HG02588 (cell line): Measurements from ENCODE around the gene GSAP.
"Not testable (repeated sequence)": the region's sequence is repeated elsewhere in the genome, so short reads cannot be mapped to it uniquely, and the experiment has no call there.

Experiments
- ATAC-seq: cut with Tn5 transposase; IDR thresholded peaks from one replicate; pipeline ENCODE4 v1.9.1; 2021; ENCODE audit warnings: mild to moderate bottlenecking, moderate library complexity; ENCODE audit not compliant: unreplicated experiment

The GSAP gene

GRCh38 chr7:77289387-77289786, 126.8 kb downstream of the GSAP start:
- no peak for ATAC-seq

DNA sequence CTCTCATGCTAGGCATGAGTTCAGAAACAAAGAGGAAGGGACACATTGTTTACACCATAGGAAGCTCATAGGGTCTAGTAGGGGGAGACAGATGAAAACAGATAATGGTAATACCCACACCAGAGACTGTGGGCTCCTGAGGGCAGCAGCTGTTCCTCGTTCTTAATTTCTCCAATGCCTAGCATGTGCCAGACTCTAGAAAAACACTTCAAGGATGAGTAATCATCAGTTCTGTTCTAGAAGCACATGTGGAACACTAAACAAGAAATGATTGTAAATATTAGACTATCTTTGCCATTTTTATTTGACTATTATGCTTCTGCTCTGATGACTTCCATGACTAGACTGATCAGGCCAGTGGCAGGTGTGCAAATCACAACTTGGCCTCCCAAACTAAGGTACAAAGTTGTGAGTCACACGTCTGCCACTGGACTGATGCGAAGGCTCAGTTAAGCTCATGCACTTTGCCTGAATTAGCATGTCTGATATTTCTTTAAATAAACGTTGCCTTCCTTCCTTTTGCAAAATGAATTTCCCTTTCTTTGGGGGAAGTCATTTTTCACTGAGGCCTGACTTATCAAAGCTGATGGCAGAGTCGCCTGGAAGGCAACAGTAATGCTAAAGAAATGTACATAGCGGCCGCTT, 127.4 kb downstream of the GSAP start:
- no peak for ATAC-seq

DNA sequence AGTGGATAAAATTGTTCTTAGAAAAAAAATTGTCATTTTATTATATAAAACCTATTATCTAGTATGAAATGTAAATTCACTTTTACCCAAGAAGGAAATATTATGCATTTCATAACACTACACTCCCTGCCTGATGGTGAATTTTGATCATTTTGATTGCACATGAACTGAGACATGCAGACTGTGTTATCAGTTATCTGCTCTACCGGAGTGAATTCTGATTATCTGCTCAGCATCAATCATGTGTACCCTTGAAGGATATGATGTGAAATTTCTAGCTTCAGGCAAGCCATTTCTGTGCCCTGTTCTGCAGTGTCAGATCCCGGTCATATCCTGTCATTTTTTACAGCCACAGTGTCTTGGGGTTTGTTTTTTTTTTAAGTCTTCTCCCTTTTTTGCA, 131.5 kb downstream of the GSAP start:
- no peak for ATAC-seq

DNA sequence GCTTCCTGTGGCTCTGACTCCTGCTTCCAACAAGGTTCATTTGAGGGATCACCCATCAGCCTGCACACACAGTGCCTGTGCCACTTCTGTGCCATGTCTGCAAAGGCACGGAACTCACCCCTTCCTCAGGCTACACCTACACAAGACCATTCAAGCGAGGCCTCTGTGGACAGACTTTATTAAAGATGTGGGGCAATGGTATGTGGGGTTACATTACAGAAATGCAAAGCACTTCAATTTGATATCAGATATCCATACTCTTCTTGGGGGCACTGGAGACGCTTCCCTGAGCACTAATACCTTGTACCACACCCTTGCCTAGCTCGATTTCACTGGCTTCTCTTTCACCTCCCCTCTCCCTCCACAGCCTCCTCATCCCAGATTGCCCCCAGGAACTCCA, 132.1 kb downstream of the GSAP start:
- no peak for ATAC-seq

DNA sequence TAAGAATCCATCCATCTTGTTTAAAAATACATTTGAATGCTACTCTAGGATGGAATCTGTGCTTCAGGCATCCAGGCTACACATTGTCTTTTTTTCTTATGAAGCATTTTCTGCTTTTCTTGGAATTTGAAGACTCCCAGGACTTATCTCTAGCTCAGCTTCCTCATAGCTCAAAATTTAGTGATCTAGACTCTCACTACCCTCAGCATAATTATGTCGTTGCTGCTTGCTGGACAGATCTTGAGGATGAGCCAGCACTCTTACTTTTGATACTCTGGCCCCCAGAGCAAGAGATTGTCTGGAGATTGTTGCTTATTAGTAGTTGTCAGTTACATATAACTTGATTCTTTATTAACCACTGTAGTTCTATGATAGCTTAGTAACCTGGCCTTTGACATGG, 133.3 kb downstream of the GSAP start:
- ATAC-seq, result no peak

DNA sequence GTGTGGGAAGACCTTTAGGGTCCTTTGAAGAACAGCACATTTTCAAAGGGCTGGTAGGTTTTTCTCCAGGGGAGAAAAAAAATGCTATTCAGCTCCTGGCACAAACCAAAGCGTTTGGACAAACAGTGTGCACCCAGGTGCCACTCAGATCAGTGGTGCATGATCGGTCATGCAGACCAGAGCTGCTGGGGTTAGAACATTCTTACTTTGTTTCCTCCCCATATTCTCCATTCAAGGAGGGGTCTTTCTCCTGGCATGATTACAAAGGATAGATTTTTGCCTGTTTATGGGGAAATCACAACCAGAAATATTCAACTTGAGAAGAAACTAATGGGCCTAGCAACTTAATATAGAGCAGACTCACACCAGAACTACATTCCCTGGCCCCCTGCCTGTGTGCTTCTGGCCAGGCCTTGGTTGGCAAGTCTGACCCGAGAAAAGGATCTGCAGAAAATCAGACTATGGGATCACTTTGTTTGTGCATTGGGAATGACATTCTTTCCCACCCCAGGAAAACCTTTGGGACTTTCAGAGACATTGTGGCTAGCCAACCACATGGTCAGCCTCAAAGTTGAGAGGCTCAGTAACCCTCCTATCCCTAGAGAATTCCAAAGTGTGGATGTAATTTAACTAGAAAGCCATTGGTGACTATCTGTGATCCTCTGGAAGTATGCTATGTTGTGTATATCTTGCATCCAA, 134.2 kb downstream of the GSAP start:
- ATAC-seq, result no peak

DNA sequence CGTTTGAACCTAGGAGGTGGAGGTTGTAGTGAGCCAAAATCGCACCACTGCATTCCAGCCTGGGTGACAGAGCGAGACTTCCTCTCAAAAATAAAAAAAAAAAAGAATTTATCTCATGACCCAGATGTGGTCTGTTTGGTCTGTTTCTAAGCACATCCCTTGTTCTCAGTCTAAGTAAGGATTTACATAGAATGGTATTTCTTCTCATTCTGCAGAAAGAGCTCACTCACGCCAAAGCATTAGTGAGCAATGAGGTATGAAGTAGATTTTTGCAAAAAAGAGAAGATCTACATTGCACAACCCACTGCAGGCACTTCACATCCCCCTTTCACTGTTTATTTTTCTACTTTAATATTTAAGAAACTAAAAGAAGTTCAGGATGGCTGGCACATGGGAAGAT, 140.0 kb downstream of the GSAP start:
- no peak for ATAC-seq

DNA sequence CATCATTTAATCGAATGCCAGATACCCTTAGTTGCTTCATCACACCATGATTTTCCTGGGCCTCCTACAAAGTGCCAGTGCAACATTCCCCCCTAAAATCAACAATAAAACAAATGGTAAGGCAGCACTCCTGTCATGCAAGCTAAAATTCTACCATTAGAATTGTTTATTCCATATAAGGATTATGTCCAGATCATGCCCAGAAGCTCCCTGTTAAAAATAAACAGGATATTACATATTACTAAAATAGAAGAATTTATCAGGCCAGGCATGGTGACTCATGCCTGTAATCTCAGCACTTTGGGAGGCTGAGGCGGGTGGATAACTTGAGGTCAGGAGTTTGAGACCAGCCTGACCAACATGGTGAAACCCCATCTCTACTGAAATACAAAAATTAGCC, 140.5 kb downstream of the GSAP start:
- not testable (repeated sequence) for ATAC-seq

- ATAC-seq, result no peak
Measured at GRCh38 chr7:77271766-77272165, 144.4 kb downstream of the GSAP start.

DNA sequence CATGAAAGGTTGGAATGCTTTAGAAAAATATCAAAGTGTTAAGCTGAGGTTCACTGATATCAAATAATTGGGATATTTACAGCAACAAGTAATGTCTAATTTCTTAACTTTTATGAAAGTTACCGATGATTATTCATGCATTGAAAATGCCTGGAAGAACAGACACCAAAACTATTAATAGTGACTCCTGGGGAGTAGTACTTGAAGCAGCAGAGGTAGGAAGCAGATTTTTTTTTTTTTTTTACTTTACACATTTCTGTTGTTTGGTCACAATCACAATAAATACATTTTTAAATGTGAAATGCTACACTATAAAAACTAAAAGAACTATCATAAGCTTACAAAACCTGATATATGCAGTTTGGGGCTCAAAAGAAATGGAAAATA, 146.1 kb downstream of the GSAP start:
- no peak for ATAC-seq

DNA sequence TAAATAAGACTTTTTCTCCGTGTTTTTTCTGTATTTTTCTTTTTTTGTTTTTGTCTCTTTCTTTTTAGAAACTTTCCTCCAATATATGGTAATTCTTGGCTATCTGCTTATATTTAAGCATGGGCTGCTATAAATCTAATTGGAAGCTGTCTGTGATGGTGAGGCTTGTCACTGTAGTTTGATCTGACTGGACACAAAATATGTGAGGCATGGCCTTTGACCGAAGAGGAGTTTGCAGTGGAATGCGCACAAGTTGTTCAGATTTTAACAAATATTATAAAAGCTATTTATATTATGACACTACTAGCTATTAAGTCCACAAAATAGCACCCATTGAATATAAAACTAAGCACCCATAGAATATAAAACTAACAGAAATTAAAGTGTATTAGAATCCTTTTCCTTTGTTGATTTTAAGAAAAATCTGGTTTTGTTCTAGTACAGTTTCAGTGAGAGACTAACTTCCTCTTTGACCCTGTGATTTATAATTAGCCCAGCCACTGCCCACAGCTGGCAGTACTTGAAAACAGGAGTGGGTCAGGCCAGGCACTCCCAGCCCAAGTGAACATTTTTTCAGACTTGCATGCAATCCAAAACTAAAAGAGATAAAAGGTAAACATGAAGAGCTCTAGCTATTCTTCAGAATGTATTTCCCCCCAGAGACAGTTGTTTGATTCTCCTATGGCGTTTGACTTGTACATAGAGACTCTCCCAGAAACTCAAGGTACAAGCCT, 146.6 kb downstream of the GSAP start:
- ATAC-seq, result peak; percentile 79

GRCh38 chr7:77266291-77266794, 149.8 kb downstream of the GSAP start:
- ATAC-seq, result peak; percentile 71

DNA sequence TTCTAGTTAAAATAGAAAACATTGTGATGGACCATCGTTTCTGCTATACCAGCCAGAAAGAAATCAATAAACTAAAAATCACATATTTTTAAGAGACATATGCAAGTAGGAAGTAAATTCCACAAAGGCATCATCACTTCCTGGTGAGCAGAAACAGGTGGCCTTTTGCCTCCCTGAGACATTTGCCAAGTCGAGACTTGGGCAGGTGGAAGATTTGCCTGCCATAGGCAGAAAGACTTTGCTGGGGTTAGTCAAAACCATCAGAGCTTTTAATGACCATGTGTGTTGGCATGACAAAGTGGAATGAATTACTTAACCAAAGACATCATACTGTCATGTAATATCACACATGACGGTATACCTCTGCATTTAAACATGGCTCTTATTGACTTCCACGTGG, 150.5 kb downstream of the GSAP start:
- no peak for ATAC-seq

DNA sequence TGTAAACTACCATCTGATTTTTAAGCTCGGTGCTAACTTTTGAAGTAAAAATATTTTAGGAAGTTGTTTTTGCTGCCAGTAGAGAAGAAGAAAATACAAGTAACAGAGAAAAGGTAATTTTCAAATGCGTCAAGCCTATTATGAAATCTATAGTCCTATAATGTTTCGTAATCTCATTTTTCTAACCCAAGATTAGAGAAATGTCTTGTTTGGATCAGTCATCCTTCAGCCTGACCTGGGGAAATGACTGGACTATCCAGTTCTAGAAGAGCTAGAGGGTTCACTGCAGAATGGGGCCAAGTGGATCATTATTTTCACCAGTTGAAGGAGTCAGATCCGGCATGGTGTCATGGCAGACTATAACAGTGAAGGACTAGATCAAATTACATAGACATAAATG, 153.8 kb downstream of the GSAP start:
- ATAC-seq, result no peak
